ENCODE measurements around the gene CBLB. TPM values are rescaled to one million over a fixed set of nuclear protein-coding genes. Genes with fewer than 3 reads are reported as not detected.
A peak's percentile ranks its signal among the peaks of the same experiment; 100 is the strongest.

Gene CBLB
- total RNA-seq, 2 experiments from 2014 or later, result 86.1 to 88.2 TPM

DNA sequence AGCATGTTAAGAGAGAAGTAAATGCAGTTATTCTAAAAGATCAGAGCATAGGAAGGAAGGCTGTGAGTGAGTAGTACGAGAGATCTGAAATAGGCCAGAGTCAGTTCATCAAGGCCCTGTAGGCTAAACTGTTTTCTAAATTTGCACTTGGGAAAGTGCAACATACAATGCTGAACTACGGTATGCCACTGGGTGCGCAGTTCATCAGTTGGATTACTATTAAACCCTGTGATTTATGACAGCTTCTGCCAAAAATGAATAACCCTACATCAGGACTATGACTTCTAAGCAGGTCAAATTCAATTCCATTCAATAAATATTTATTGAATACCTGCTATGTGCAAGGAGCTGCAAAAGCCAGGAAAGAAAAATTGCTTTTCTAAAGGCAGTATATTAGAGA lies 10.8 kb downstream of the CBLB start:
- H3K36me3 Mint-ChIP-seq, result peaks cover 43% of the 10 kb centered on the region
- no peak overlapping the region for H3K27ac Mint-ChIP-seq
- POLR2A ChIA-PET, result interaction anchor here (1.0 to 1.7 kb wide), 4 partner anchors 10 to 472 kb away, joined by 3 to 6 read pairs (median 4); no protein-coding TSS in a partner anchor
- H3K4me1 Mint-ChIP-seq (ENCODE audit: low read depth), result peaks cover 37% of the 10 kb centered on the region
- intact Hi-C loops (cut with micrococcal nuclease), result no loop called here
- CTCF ChIA-PET, result interaction anchor here (0.9 kb wide), 1 partner anchor 191 kb away, joined by 3 read pairs; no protein-coding TSS in a partner anchor
- no peak overlapping the region for H3K4me3 Mint-ChIP-seq
- no peak for DNase-seq
- H3K9me3 Mint-ChIP-seq, result no peaks in the 10 kb centered on the region
- no peaks in the 10 kb centered on the region for H3K27me3 Mint-ChIP-seq

GRCh38 chr3:105857601-105858000 lies 11.2 kb downstream of the CBLB start:
- DNase-seq, result no peak
- Mint-ChIP-seq H3K9me3 (no peaks in the 10 kb centered on the region), H3K4me1 (ENCODE audit: low read depth) (peaks cover 37% of the 10 kb centered on the region), H3K27me3 (no peaks in the 10 kb centered on the region), H3K36me3 (peaks cover 46% of the 10 kb centered on the region), H3K27ac (no peak overlapping the region), H3K4me3 (no peak overlapping the region)
- ChIA-PET POLR2A (interaction anchor here (1.0 to 1.7 kb wide), 4 partner anchors 10 to 473 kb away, joined by 3 to 6 read pairs (median 4); no protein-coding TSS in a partner anchor), CTCF (no interaction called here)
- intact Hi-C loops (cut with micrococcal nuclease), result no loop called here

- no peak for DNase-seq
- Mint-ChIP-seq H3K9me3 (no peaks in the 10 kb centered on the region), H3K4me3 (no peak overlapping the region), H3K27me3 (no peaks in the 10 kb centered on the region), H3K27ac (no peak overlapping the region), H3K36me3 (peaks cover 51% of the 10 kb centered on the region), H3K4me1 (ENCODE audit: low read depth) (peaks cover 37% of the 10 kb centered on the region)
- POLR2A ChIA-PET, result no interaction called here
- CTCF ChIA-PET, result no interaction called here
- intact Hi-C loops (cut with micrococcal nuclease), result no loop called here
Observed at GRCh38 chr3:105856605-105857004, 12.2 kb downstream of the CBLB start.

- H3K27me3 Mint-ChIP-seq, result no peaks in the 10 kb centered on the region
- H3K4me1 Mint-ChIP-seq (ENCODE audit: low read depth), result peaks cover 45% of the 10 kb centered on the region
- intact Hi-C loops (cut with micrococcal nuclease), result no loop called here
- no peak overlapping the region for H3K4me3 Mint-ChIP-seq
- H3K27ac Mint-ChIP-seq, result no peak overlapping the region
- POLR2A ChIA-PET, result no interaction called here
- DNase-seq, result no peak
- H3K36me3 Mint-ChIP-seq, result peaks cover 60% of the 10 kb centered on the region
- CTCF ChIA-PET, result interaction anchor here (1.1 kb wide), 1 partner anchor 16 kb away, joined by 4 read pairs; no protein-coding TSS in a partner anchor
- no peaks in the 10 kb centered on the region for H3K9me3 Mint-ChIP-seq
Observed at GRCh38 chr3:105853801-105854432, 14.9 kb downstream of the CBLB start.

DNA sequence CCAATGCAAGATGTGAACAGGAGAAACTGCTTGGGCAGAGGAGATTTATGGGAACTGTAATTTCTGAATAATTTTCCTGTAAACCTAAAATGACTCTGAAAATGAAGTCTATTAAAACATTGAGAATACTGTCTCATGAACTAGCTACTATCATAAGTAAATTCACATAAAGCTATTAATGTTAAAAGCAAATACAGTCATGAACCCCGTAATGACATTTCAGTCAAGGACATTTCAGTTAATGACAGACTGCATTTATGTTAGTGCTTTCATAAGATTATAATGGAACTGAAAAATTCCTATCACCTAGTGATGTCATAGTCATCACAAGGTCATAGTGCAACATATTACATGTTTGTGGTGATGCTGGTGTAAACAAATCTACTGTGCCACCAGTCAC lies 17.2 kb downstream of the CBLB start:
- peaks cover 57% of the 10 kb centered on the region for H3K4me1 Mint-ChIP-seq (ENCODE audit: low read depth)
- POLR2A ChIA-PET, result no interaction called here
- H3K4me3 Mint-ChIP-seq, result no peak overlapping the region

DNA sequence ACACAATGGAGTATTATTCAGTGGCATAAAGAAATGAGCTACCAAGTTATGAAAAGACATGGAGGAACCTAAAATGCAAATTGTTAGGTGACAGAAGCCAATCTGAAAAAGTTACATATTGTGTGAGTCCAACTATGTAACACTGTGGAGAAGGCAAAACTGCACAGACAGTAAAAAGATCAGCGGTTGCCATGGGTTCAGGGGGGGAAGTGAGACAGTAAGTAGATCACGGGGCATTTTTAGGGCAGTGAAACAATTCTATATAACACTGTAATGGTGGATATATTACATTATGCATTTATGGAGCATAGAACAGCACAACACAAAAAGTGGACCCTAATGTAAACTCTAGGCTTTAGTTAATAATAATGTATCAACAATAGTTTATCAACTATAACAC lies 17.6 kb downstream of the CBLB start:
- no peak for DNase-seq
- intact Hi-C loops (cut with micrococcal nuclease), result no loop called here
- Mint-ChIP-seq H3K4me1 (ENCODE audit: low read depth) (peaks cover 60% of the 10 kb centered on the region), H3K4me3 (no peak overlapping the region), H3K9me3 (no peaks in the 10 kb centered on the region), H3K36me3 (peaks cover 60% of the 10 kb centered on the region), H3K27me3 (no peaks in the 10 kb centered on the region), H3K27ac (no peak overlapping the region)
- POLR2A ChIA-PET, result no interaction called here
- CTCF ChIA-PET, result no interaction called here

More for the DNA sequence above, 17.2 kb downstream of the CBLB start:
- no peaks in the 10 kb centered on the region for H3K9me3 Mint-ChIP-seq
- CTCF ChIA-PET, result interaction anchor here (1.0 kb wide), 1 partner anchor 16 kb away, joined by 3 read pairs; no protein-coding TSS in a partner anchor
- intact Hi-C loops (cut with micrococcal nuclease), result no loop called here
- DNase-seq, result no peak
- no peak overlapping the region for H3K27ac Mint-ChIP-seq
- peaks cover 62% of the 10 kb centered on the region for H3K36me3 Mint-ChIP-seq
- H3K27me3 Mint-ChIP-seq, result no peaks in the 10 kb centered on the region

DNA sequence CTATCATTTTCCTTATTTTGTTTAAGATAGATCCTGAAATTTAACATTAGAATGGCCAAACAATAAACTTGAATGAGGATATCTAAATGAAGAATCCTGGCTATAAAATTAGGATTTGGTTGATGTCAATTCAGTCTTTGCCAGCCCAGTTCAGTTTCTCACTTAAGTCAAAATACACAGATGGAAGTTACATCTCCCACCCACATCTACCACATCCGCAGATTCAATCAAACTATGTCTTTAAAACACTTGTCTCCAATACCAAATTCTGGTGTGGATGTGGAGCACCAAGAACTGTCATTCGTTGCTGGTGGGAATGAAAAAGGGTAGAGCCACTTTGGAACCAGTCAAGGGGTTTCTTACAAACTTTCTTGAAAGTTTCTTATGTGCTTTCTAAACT lies 18.2 kb downstream of the CBLB start:
- Mint-ChIP-seq H3K36me3 (peaks cover 57% of the 10 kb centered on the region), H3K4me1 (ENCODE audit: low read depth) (peaks cover 59% of the 10 kb centered on the region), H3K4me3 (no peak overlapping the region), H3K27ac (no peak overlapping the region), H3K9me3 (no peaks in the 10 kb centered on the region), H3K27me3 (no peaks in the 10 kb centered on the region)
- POLR2A ChIA-PET, result no interaction called here
- no peak for DNase-seq
- intact Hi-C loops (cut with micrococcal nuclease), result no loop called here
- CTCF ChIA-PET, result no interaction called here

- no peak for DNase-seq
- intact Hi-C loops (cut with micrococcal nuclease), result no loop called here
- H3K27me3 Mint-ChIP-seq, result no peaks in the 10 kb centered on the region
- CTCF ChIA-PET, result interaction anchor here (1.5 kb wide), 1 partner anchor 40 kb away, joined by 3 read pairs; no protein-coding TSS in a partner anchor
- no peaks in the 10 kb centered on the region for H3K9me3 Mint-ChIP-seq
- peaks cover 62% of the 10 kb centered on the region for H3K4me1 Mint-ChIP-seq (ENCODE audit: low read depth)
- peaks cover 49% of the 10 kb centered on the region for H3K36me3 Mint-ChIP-seq
- no peak overlapping the region for H3K4me3 Mint-ChIP-seq
- POLR2A ChIA-PET, result interaction anchor here (0.8 to 0.9 kb wide), 2 partner anchors 12 to 19 kb away, joined by 3 read pairs; no protein-coding TSS in a partner anchor
- peak overlapping the region; percentile 5 for H3K27ac Mint-ChIP-seq
Observed at GRCh38 chr3:105848821-105849220, 20.0 kb downstream of the CBLB start.

DNA sequence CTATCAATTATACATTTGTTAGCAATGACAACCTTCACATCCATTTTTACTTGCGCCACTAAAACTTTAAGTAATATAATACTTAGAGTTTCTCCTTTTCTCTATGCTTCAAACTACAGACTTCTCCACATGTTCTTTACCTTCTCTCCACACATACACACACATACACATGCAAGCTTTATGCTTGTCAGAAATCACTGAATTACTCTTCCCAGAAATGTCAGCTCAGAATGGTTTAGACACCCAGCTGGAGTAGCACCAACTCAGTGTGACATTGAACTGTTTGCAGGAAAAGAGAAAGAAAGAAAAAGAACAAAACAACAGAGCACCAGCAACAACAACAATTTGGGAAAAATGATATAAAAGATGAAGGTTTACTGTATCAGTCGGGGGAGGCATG lies 20.9 kb downstream of the CBLB start:
- POLR2A ChIA-PET, result interaction anchor here (1.2 to 1.8 kb wide), 2 partner anchors 11 kb away, joined by 6 to 9 read pairs; no protein-coding TSS in a partner anchor
- intact Hi-C loops (cut with micrococcal nuclease), result no loop called here
- DNase-seq, result no peak

DNA sequence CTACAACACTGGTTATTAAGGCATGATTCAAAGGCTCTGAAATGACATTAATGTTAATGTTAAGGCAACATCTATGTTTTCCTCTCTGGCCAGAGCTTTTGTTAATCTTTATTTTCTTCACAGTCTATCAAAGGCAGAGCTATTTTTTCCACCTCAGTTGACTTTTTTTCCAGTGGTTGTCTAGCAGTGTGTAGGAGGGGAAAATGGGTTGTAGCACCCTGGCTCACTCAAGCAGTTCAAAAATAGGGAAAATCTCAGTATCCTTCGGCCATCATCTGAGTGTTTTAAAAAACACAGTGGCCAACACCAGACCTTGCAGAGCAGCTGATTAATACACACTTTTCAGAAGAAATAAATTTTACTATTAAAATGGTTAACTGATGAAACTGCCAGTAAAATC lies 21.4 kb downstream of the CBLB start:
- Mint-ChIP-seq H3K27me3 (no peaks in the 10 kb centered on the region), H3K4me1 (ENCODE audit: low read depth) (peaks cover 60% of the 10 kb centered on the region), H3K4me3 (peak overlapping the region; percentile 28), H3K36me3 (peaks cover 42% of the 10 kb centered on the region), H3K27ac (peak overlapping the region; percentile 52), H3K9me3 (no peaks in the 10 kb centered on the region)
- CTCF ChIA-PET, result interaction anchor here (1.0 to 1.5 kb wide), 3 partner anchors 13 to 39 kb away, joined by 3 to 5 read pairs (median 3); no protein-coding TSS in a partner anchor
- intact Hi-C loops (cut with micrococcal nuclease), result no loop called here
- POLR2A ChIA-PET, result interaction anchor here (0.8 to 1.8 kb wide), 4 partner anchors 10 to 22 kb away, joined by 3 to 9 read pairs (median 4); partner anchors contain the start of gene CBLB
- DNase-seq, result no peak

More for the DNA sequence above, 20.9 kb downstream of the CBLB start:
- Mint-ChIP-seq H3K4me3 (no peak overlapping the region), H3K27me3 (no peaks in the 10 kb centered on the region), H3K9me3 (no peaks in the 10 kb centered on the region), H3K4me1 (ENCODE audit: low read depth) (peaks cover 58% of the 10 kb centered on the region), H3K36me3 (peaks cover 43% of the 10 kb centered on the region), H3K27ac (peak overlapping the region; percentile 52)
- CTCF ChIA-PET, result interaction anchor here (1.0 to 1.5 kb wide), 3 partner anchors 14 to 39 kb away, joined by 3 to 5 read pairs (median 3); no protein-coding TSS in a partner anchor

DNA sequence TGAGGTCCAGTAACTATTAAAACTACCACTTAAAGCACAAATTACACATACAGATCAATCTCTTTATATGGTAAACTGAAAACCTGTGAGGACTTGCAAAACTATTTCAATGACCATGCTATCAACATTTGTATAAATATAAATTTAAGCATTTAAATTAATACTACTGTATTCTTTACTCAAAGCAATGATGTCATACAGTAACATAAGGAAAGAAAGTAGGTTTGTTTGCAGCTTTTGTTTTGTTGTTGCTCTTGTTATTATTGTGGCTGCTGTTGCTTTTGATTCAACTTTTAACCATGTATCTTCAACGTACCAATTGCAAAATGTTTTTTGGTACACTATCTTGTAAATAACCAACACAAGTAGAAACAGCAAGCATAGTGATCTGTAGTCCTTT lies 22.0 kb downstream of the CBLB start:
- peak overlapping the region; percentile 52 for H3K27ac Mint-ChIP-seq
- POLR2A ChIA-PET, result interaction anchor here (0.8 to 1.8 kb wide), 4 partner anchors 10 to 22 kb away, joined by 3 to 9 read pairs (median 4); partner anchors contain the start of gene CBLB
- peaks cover 61% of the 10 kb centered on the region for H3K4me1 Mint-ChIP-seq (ENCODE audit: low read depth)
- no peak overlapping the region for H3K4me3 Mint-ChIP-seq
- no peaks in the 10 kb centered on the region for H3K27me3 Mint-ChIP-seq
- H3K9me3 Mint-ChIP-seq, result no peaks in the 10 kb centered on the region
- peaks cover 44% of the 10 kb centered on the region for H3K36me3 Mint-ChIP-seq
- no peak for DNase-seq
- intact Hi-C loops (cut with micrococcal nuclease), result no loop called here
- CTCF ChIA-PET, result interaction anchor here (0.5 to 1.5 kb wide), 2 partner anchors 12 to 32 kb away, joined by 3 to 5 read pairs; no protein-coding TSS in a partner anchor

DNA sequence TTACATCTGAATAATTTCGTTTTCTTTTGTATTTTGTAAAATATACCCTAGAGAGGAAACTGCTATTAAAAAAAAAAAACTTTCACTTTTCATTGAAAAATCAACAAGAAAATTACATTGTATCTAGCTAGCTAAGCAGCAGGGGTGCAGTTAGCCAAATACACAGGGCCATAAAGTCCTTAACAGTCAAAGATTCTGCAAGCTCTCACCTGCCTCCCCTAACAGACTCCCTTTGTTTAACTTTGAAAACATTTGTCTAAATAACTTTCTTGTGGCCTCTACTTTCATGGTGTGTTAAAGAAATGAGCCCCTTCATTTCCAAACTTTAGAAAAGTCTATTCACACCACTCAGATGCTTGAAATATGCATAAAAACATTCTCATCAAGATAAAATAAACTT lies 23.3 kb downstream of the CBLB start:
- ChIA-PET POLR2A (no interaction called here), CTCF (no interaction called here)
- Mint-ChIP-seq H3K4me1 (ENCODE audit: low read depth) (peaks cover 54% of the 10 kb centered on the region), H3K36me3 (peaks cover 37% of the 10 kb centered on the region), H3K27me3 (no peaks in the 10 kb centered on the region), H3K27ac (no peak overlapping the region), H3K4me3 (no peak overlapping the region), H3K9me3 (no peaks in the 10 kb centered on the region)
- DNase-seq, result no peak
- intact Hi-C loops (cut with micrococcal nuclease), result no loop called here

Measured in activated CD4-positive, alpha-beta memory T cell treated with anti-CD3 and anti-CD28 coated beads for 36 hours (primary cell).